GM12878 (cell line): ENCODE measurements around the gene PIP5KL1. TPM values are rescaled to one million over a fixed set of nuclear protein-coding genes. Genes with fewer than 3 reads are reported as not detected.

Experiments used
- ATAC-seq: fragments of 200-7000 bp; cut with Tn5 transposase; 3 replicates; pipeline ENCODE4 v1.9.1; 2020; ENCODE audit warnings: mild to moderate bottlenecking, moderate library complexity
- BruUV-seq: library from RNA; stranded (reverse); fragments of 400-500 nt; replicated peaks from 2 replicates; lab custom pipeline; 2021; lab: Mats Ljungman, UMichigan
- CTCF ChIA-PET: fragments of 300-600 bp; sonication (Branson Sonifier 250); formaldehyde crosslinking; extraction: SDS; loops from one replicate; lab custom pipeline; 2021; ENCODE audit warnings: inconsistent platforms; lab: Yijun Ruan, JAX
- POLR2A ChIA-PET: fragments of 350-600 bp; formaldehyde crosslinking; extraction: SDS; loops from one replicate; lab custom pipeline; 2021; ENCODE audit warnings: inconsistent platforms; lab: Charles Lee
- RAD21 ChIA-PET: fragments of 300-600 bp; sonication (Branson Sonifier 250); formaldehyde crosslinking; loops from one replicate; lab custom pipeline; 2023; ENCODE audit warnings: antibody characterized with exemption; ENCODE audit not compliant: unreplicated experiment; lab: Charles Lee
- SMC1A ChIA-PET: fragments of 300-600 bp; sonication (Branson Sonifier 250); formaldehyde crosslinking; loops from one replicate; lab custom pipeline; 2023; ENCODE audit not compliant: unreplicated experiment, uncharacterized antibody; lab: Charles Lee
- DNase-seq: peaks from one replicate; pipeline ENCODE4 v3.0.0-alpha.2; 2011; ENCODE audit warnings: low read depth, low spot score
- FAIRE-seq: peaks from 3 replicates; lab custom pipeline; 2011; peaks lifted over from hg19 to GRCh38; lab: Jason Lieb, UNC
- H2AFZ ChIP-seq: 2 replicates; pipeline ENCODE4 v1.6.0; 2011; ENCODE audit warnings: low read depth, low read length, control low read depth; ENCODE audit not compliant: control insufficient read depth
- H3K27ac ChIP-seq: 2 replicates; pipeline ENCODE4 v1.5.1; 2011; ENCODE audit warnings: control low read depth; ENCODE audit not compliant: control insufficient read depth, insufficient read depth
- H3K27me3 ChIP-seq, 2 experiments: replicated peaks in 1 of 2; 2 replicates each; pipeline versions ENCODE4 v1.6.0 to v1.6.1; 2011; ENCODE audit warnings: low read length in 1 of 2; ENCODE audit not compliant: control insufficient read depth in 2 of 2, insufficient read depth in 2 of 2
- H3K36me3 ChIP-seq, 2 experiments: 2 replicates each; pipeline ENCODE4 v1.5.1; 2011; ENCODE audit warnings: low read length in 1 of 2; ENCODE audit not compliant: control insufficient read depth in 2 of 2, insufficient read depth in 2 of 2
- H3K4me1 ChIP-seq: 2 replicates; pipeline ENCODE4 v1.6.1; 2011; ENCODE audit warnings: mild to moderate bottlenecking, low read length, moderate library complexity, mixed read lengths; ENCODE audit not compliant: control insufficient read depth, insufficient read depth
- H3K4me2 ChIP-seq: 2 replicates; pipeline ENCODE4 v1.6.0; 2011; ENCODE audit warnings: control low read depth; ENCODE audit not compliant: control insufficient read depth, insufficient read depth
- H3K4me3 ChIP-seq: fragments of 200-600 bp; sonication (generic); 2 replicates; pipeline ENCODE4 v1.5.1; 2016
- H3K79me2 ChIP-seq: 2 replicates; pipeline ENCODE4 v1.6.0; 2011; ENCODE audit warnings: low read length; ENCODE audit not compliant: control insufficient read depth, insufficient read depth
- H3K9ac ChIP-seq: 2 replicates; pipeline ENCODE4 v1.8.0; 2011; ENCODE audit warnings: low read length, control low read depth, mixed read lengths; ENCODE audit not compliant: control insufficient read depth, insufficient read depth
- H3K9me3 ChIP-seq: replicated peaks from 3 replicates; pipeline ENCODE4 v1.5.1; 2011; ENCODE audit warnings: mild to moderate bottlenecking, low read length; ENCODE audit not compliant: control insufficient read depth, insufficient read depth
- H4K20me1 ChIP-seq: 2 replicates; pipeline ENCODE4 v1.6.0; 2011; ENCODE audit not compliant: control insufficient read depth, insufficient read depth
- ATF3 ChIP-seq: IDR thresholded peaks from 2 replicates; pipeline ENCODE4 v1.6.1; 2011; ENCODE audit warnings: low read depth, mild to moderate bottlenecking, low read length, moderate library complexity, borderline replicate concordance; ENCODE audit errors: extremely low read depth
- CBX5 ChIP-seq: sonication (generic); IDR thresholded peaks from 2 replicates; pipeline ENCODE4 v1.6.1; 2016; ENCODE audit warnings: low read depth, moderate library complexity, mild to moderate bottlenecking, inconsistent platforms
- IKZF2 ChIP-seq, 2 experiments: fragments of 450-650 bp; IDR thresholded peaks; 2 replicates each; pipeline ENCODE4 v1.6.1; 2017; ENCODE audit warnings: mild to moderate bottlenecking in 2 of 2, moderate library complexity in 2 of 2
- MYC ChIP-seq: IDR thresholded peaks from 2 replicates; pipeline ENCODE4 v1.6.1; 2011; ENCODE audit warnings: mild to moderate bottlenecking, low read length, moderate library complexity, inconsistent platforms; ENCODE audit not compliant: insufficient read depth, insufficient replicate concordance, insufficient read length, severe bottlenecking
- NR2C2 ChIP-seq: IDR thresholded peaks from 2 replicates; pipeline ENCODE4 v1.6.1; 2011; ENCODE audit warnings: borderline replicate concordance, low read depth; ENCODE audit not compliant: control insufficient read depth, insufficient read length
- POLR2AphosphoS5 ChIP-seq: IDR thresholded peaks from 2 replicates; pipeline ENCODE4 v1.6.1; 2011; ENCODE audit warnings: mild to moderate bottlenecking, low read length, inconsistent platforms
- RUNX3 ChIP-seq: IDR thresholded peaks from 2 replicates; pipeline ENCODE4 v1.6.1; 2012; ENCODE audit warnings: low read length, inconsistent platforms
- SMAD1 ChIP-seq: fragments of 450-650 bp; IDR thresholded peaks from 2 replicates; pipeline ENCODE4 v1.6.1; 2018; ENCODE audit warnings: mild to moderate bottlenecking, low read depth; ENCODE audit not compliant: partially characterized antibody
- SREBF1 ChIP-seq: IDR thresholded peaks from 2 replicates; pipeline ENCODE4 v1.6.1; 2012; ENCODE audit warnings: mild to moderate bottlenecking, low read length
- YY1 ChIP-seq: IDR thresholded peaks from 2 replicates; pipeline ENCODE4 v1.6.1; 2011; ENCODE audit warnings: low read depth, mild to moderate bottlenecking, low read length
- ZNF592 ChIP-seq: fragments of 450-650 bp; IDR thresholded peaks from 2 replicates; pipeline ENCODE4 v1.6.1; 2017; ENCODE audit warnings: mild to moderate bottlenecking, moderate library complexity
- WGBS: methylation state at CpG from one replicate; pipeline ENCODE4 v1.1.6; 2016; ENCODE audit warnings: low lambda C conversion rate; ENCODE audit not compliant: insufficient replicate concordance, insufficient coverage; ENCODE audit errors: missing lambda C conversion rate; 5-methylcytosine and 5-hydroxymethylcytosine counted together
- in situ Hi-C: fragments of 300-500 bp; cut with MboI; formaldehyde crosslinking; loops from 9 replicates; pipeline ENCODE4 v1.14.3; 2018; ENCODE audit warnings: mixed read lengths
- intact Hi-C: fragments of 100-400 bp; cut with micrococcal nuclease; formaldehyde crosslinking; loops from one replicate; pipeline ENCODE4 v1.14.2; 2022; ENCODE audit not compliant: unreplicated experiment
- polyA plus RNA-seq, 11 experiments: library from polyadenylated mRNA; depleted of rRNA in 4 of 11; unstranded in 6 of 11; stranded (reverse) in 5 of 11; fragments of >200 nt; fragmentation: Nextera tagmentation in 4 of 11; fragmentation: Illumina TruSeq in 1 of 11; extraction: Ambion mirVana in 4 of 11; extraction: Trizol in 1 of 11; gene quantifications; 1 replicate in 1 of 11; 2 replicates in 10 of 11; pipeline versions ENCODE4 v1.2.1 to v1.2.3, GENCODE V29; 2011 to 2016; ENCODE audit warnings: inconsistent platforms in 2 of 11, missing spikeins in 2 of 11, low read depth in 1 of 11
- total RNA-seq, 4 experiments: library from RNA; depleted of rRNA in 3 of 4; stranded (reverse); fragments of >200 nt in 3 of 4; fragmentation: Illumina TruSeq in 1 of 4; extraction: Trizol in 1 of 4; gene quantifications; 2 replicates each; pipeline versions ENCODE4 v1.2.1 to v1.2.3, GENCODE V29; 2013 to 2021

The PIP5KL1 gene
- total and polyA plus RNA-seq, 10 of the 15 experiments (the other 5 are each of a cell fraction or from before 2014, with no cell fraction given), result 0.04 to 0.67 (median 0.43) TPM; not detected in 2

- FAIRE-seq (no peak), DNase-seq (no peak), ATAC-seq (no peak)
- ChIA-PET CTCF (interaction anchor here (1.1 to 13.8 kb wide), 14 partner anchors 12 to 171 kb away, joined by 3 to 332 read pairs (median 10); partner anchors contain the start of gene EEIG1), RAD21 (interaction anchor here (1.0 to 4.4 kb wide), 8 partner anchors 12 to 118 kb away, joined by 3 to 80 read pairs (median 4); no protein-coding TSS in a partner anchor), SMC1A (interaction anchor here (1.3 to 6.7 kb wide), 8 partner anchors 16 to 171 kb away, joined by 3 to 96 read pairs (median 7); partner anchors contain the start of gene EEIG1), POLR2A (interaction anchor here (0.5 to 2.7 kb wide), 4 partner anchors 14 to 522 kb away, joined by 3 to 10 read pairs (median 4); no protein-coding TSS in a partner anchor)
- H2AFZ ChIP-seq, result no peak overlapping the region
- 78% methylated on average over 17 of the region's 17 CpGs for WGBS
- intact Hi-C loops (no loop called here), in situ Hi-C loops (no loop called here)
- H3K27ac ChIP-seq, result no peak overlapping the region
- no peak overlapping the region for H3K4me2 ChIP-seq
- no TSS peak for BruUV-seq
- H3K27me3 ChIP-seq, result no peaks in the 10 kb centered on the region
- TF ChIP-seq ATF3, result no peak
- TF ChIP-seq IKZF2 (IDR thresholded peaks at IDR 0.05), result no peak
- TF ChIP-seq RUNX3, result peak; percentile 19; the same call in 1 of the 2 replicates
- H4K20me1 ChIP-seq, result 0 out of 2 replicates have a peak, but pooled peaks cover 3% of the 10 kb centered on the region
- H3K36me3 ChIP-seq, result no peaks in the 10 kb centered on the region
- H3K4me3 ChIP-seq, result no peak overlapping the region
- H3K9ac ChIP-seq, result no peak overlapping the region
- no peaks in the 10 kb centered on the region for H3K9me3 ChIP-seq
- peaks cover 14% of the 10 kb centered on the region for H3K4me1 ChIP-seq
- peaks cover 3% of the 10 kb centered on the region for H3K79me2 ChIP-seq
Measured at GRCh38 chr9:127953768-127954505, 23.4 kb upstream of the PIP5KL1 start.

- Histone ChIP-seq H2AFZ (no peak overlapping the region), H4K20me1 (0 out of 2 replicates have a peak, but pooled peaks cover 3% of the 10 kb centered on the region), H3K4me1 (peaks cover 12% of the 10 kb centered on the region), H3K9me3 (no peaks in the 10 kb centered on the region), H3K36me3 (no peaks in the 10 kb centered on the region; a peak in 1 of 4 replicates), H3K9ac (no peak overlapping the region), H3K4me2 (no peak overlapping the region), H3K4me3 (no peak overlapping the region), H3K79me2 (peaks cover 3% of the 10 kb centered on the region), H3K27me3 (no peaks in the 10 kb centered on the region), H3K27ac (no peak overlapping the region)
- DNase-seq, result no peak
- FAIRE-seq, result no peak
- 100% methylated on average over 1 of the region's 1 CpG for WGBS
- ChIA-PET SMC1A (interaction anchor here (1.0 to 6.7 kb wide), 3 partner anchors 18 to 79 kb away, joined by 3 to 96 read pairs (median 4); no protein-coding TSS in a partner anchor), CTCF (interaction anchor here (0.6 to 13.8 kb wide), 4 partner anchors 30 to 97 kb away, joined by 3 to 332 read pairs (median 12); no protein-coding TSS in a partner anchor), RAD21 (interaction anchor here (0.7 to 4.4 kb wide), 5 partner anchors 14 to 82 kb away, joined by 3 to 80 read pairs (median 4); no protein-coding TSS in a partner anchor), POLR2A (no interaction called here)
- intact Hi-C loops (no loop called here), in situ Hi-C loops (no loop called here)
- no TSS peak for BruUV-seq
- ATAC-seq, result no peak
- no peak for TF ChIP-seq SMAD1
- no peak for TF ChIP-seq CBX5
- no peak for TF ChIP-seq YY1
- no peak for TF ChIP-seq POLR2AphosphoS5
- TF ChIP-seq ZNF592, result no peak
- no peak for TF ChIP-seq MYC
- no peak for TF ChIP-seq NR2C2
- TF ChIP-seq SREBF1, result no peak
Measured at GRCh38 chr9:127953154-127953553, 22.6 kb upstream of the PIP5KL1 start.
